Activated CD4-positive, alpha-beta T cell treated with anti-CD3 and anti-CD28 coated beads, Interleukin-2, amount 50 U/mL, for 1 hour (primary cell): ENCODE results near the gene PDE6B.

Source experiments
- DNase-seq: peaks from one replicate; pipeline ENCODE4 v3.0.0-alpha.2; 2020

PDE6B gene

GRCh38 chr4:601612-602558 lies 23.5 kb upstream of the PDE6B start:
- no peak for DNase-seq

GRCh38 chr4:602559-602942 lies 22.8 kb upstream of the PDE6B start:
- DNase-seq, result peak; percentile 43

- no peak for DNase-seq
Observed at GRCh38 chr4:604131-604530, 21.2 kb upstream of the PDE6B start.

GRCh38 chr4:605702-606425 lies 19.5 kb upstream of the PDE6B start:
- no peak for DNase-seq

GRCh38 chr4:608236-608635 lies 17.1 kb upstream of the PDE6B start:
- DNase-seq, result no peak

GRCh38 chr4:609400-610050 lies 15.8 kb upstream of the PDE6B start:
- DNase-seq, result no peak

GRCh38 chr4:610411-611261 lies 14.7 kb upstream of the PDE6B start:
- DNase-seq, result no peak

- no peak for DNase-seq
Observed at GRCh38 chr4:612052-612748, 13.2 kb upstream of the PDE6B start.

GRCh38 chr4:612749-613125 lies 12.6 kb upstream of the PDE6B start:
- DNase-seq, result no peak

GRCh38 chr4:613126-613525 lies 12.2 kb upstream of the PDE6B start:
- DNase-seq, result no peak

- no peak for DNase-seq
Observed at GRCh38 chr4:616091-616490, 9.3 kb upstream of the PDE6B start.

GRCh38 chr4:616911-617643 lies 8.3 kb upstream of the PDE6B start:
- no peak for DNase-seq

- no peak for DNase-seq
Observed at GRCh38 chr4:617644-618641, 7.4 kb upstream of the PDE6B start.

GRCh38 chr4:620201-620600 lies 5.2 kb upstream of the PDE6B start:
- no peak for DNase-seq

GRCh38 chr4:620851-621261 lies 4.5 kb upstream of the PDE6B start:
- no peak for DNase-seq

GRCh38 chr4:621296-622070 lies 3.9 kb upstream of the PDE6B start:
- no peak for DNase-seq

- DNase-seq, result no peak
Observed at GRCh38 chr4:622071-622995, 3.0 kb upstream of the PDE6B start.
